Caco-2 (cell line): Measurements from ENCODE around the gene AMFR. TPM values are rescaled to one million over a fixed set of nuclear protein-coding genes. Genes with fewer than 3 reads are reported as not detected.
A peak's percentile ranks its signal among the peaks of the same experiment; 100 is the strongest.

ENCODE experiments used
- BruUV-seq: library from RNA; stranded (reverse); fragments of 400-500 nt; replicated peaks from 2 replicates; lab custom pipeline; 2021; lab: Mats Ljungman, UMichigan
- CTCF ChIA-PET: fragments of 300-600 bp; sonication (Branson Sonifier 250); formaldehyde crosslinking; loops from one replicate; lab custom pipeline; 2022; ENCODE audit warnings: antibody characterized with exemption; lab: Charles Lee
- POLR2A ChIA-PET: fragments of 300-600 bp; sonication (Branson Sonifier 250); formaldehyde crosslinking; loops from one replicate; lab custom pipeline; 2022; ENCODE audit warnings: antibody characterized with exemption; lab: Charles Lee
- DNase-seq, 2 experiments: peaks; one replicate each; pipeline versions ENCODE4 v3.0.0 to v3.0.0-alpha.2; 2020 to 2022
- H3K27me3 ChIP-seq: replicated peaks from 2 replicates; pipeline ENCODE4 v1.6.0; 2011; ENCODE audit warnings: low read length; ENCODE audit not compliant: control insufficient read depth, insufficient read depth
- H3K36me3 ChIP-seq: 2 replicates; pipeline ENCODE4 v1.5.1; 2011; ENCODE audit warnings: low read length; ENCODE audit not compliant: control insufficient read depth, insufficient read depth
- H3K4me1 ChIP-seq: fragments of 250-450 bp; sonication (Bioruptor Pico); 2 replicates; pipeline ENCODE4 v1.5.1; 2020; ENCODE audit warnings: mild to moderate bottlenecking
- H3K4me3 ChIP-seq: 2 replicates; pipeline ENCODE4 v1.5.1; 2011; ENCODE audit warnings: low read depth, mild to moderate bottlenecking, control low read depth, low read length
- H3K9me3 ChIP-seq: fragments of 250-450 bp; sonication (Bioruptor Pico); 2 replicates; pipeline ENCODE4 v1.5.1; 2020; ENCODE audit warnings: mild to moderate bottlenecking, moderate library complexity
- H3K27ac Mint-ChIP-seq: one replicate; pipeline ENCODE4 v1.8.0; 2022; ENCODE audit warnings: mixed read lengths; ENCODE audit not compliant: unreplicated experiment
- H3K27me3 Mint-ChIP-seq: one replicate; pipeline ENCODE4 v1.8.0; 2022; ENCODE audit warnings: mixed read lengths; ENCODE audit not compliant: insufficient read depth, unreplicated experiment
- H3K36me3 Mint-ChIP-seq: one replicate; pipeline ENCODE4 v1.8.0; 2022; ENCODE audit warnings: mild to moderate bottlenecking, mixed read lengths; ENCODE audit not compliant: insufficient read depth, unreplicated experiment
- H3K4me1 Mint-ChIP-seq: one replicate; pipeline ENCODE4 v1.8.0; 2022; ENCODE audit warnings: low read depth, mixed read lengths; ENCODE audit not compliant: unreplicated experiment
- H3K4me3 Mint-ChIP-seq: one replicate; pipeline ENCODE4 v1.8.0; 2022; ENCODE audit warnings: mild to moderate bottlenecking, moderate library complexity, mixed read lengths; ENCODE audit not compliant: unreplicated experiment
- H3K9me3 Mint-ChIP-seq: one replicate; pipeline ENCODE4 v1.8.0; 2022; ENCODE audit warnings: mixed read lengths; ENCODE audit not compliant: unreplicated experiment
- intact Hi-C: fragments of 100-400 bp; cut with micrococcal nuclease; formaldehyde crosslinking; loops from one replicate; pipeline ENCODE4 v1.10.0; 2022; ENCODE audit not compliant: unreplicated experiment
- total RNA-seq: library from RNA; stranded (reverse); gene quantifications from 2 replicates; pipeline ENCODE4 v1.2.3, GENCODE V29; 2022
- TF ChIP-seq, protein P1 (sequence below), 2 experiments: fragments of 200-600 bp in 1 of 2; IDR thresholded peaks; 1 replicate in 1 of 2; 2 replicates in 1 of 2; pipeline versions ENCODE4 v1.5.1 to v1.8.0; 2011 to 2022; ENCODE audit warnings: antibody characterized with exemption in 1 of 2, control low read depth in 1 of 2, inconsistent platforms in 1 of 2, low read depth in 1 of 2, low read length in 1 of 2, mild to moderate bottlenecking in 1 of 2, moderate library complexity in 1 of 2; ENCODE audit not compliant: insufficient read depth in 1 of 2, severe bottlenecking in 1 of 2, unreplicated experiment in 1 of 2

Gene AMFR
- total RNA-seq, 1 experiment from 2014 or later = 106 TPM

GRCh38 chr16:56424404-56424764 is 961 bp downstream of the AMFR start:
- Mint-ChIP-seq H3K27ac (peak overlapping the region; percentile 68), H3K4me3 (peak overlapping the region; percentile 90), H3K4me1 (peaks cover 33% of the 10 kb centered on the region), H3K9me3 (no peaks in the 10 kb centered on the region), H3K27me3 (no peaks in the 10 kb centered on the region), H3K36me3 (peaks cover 14% of the 10 kb centered on the region)
- intact Hi-C loops = no loop called here
- peak overlapping the region; percentile 81 for H3K4me3 ChIP-seq
- H3K27me3 ChIP-seq = no peaks in the 10 kb centered on the region
- ChIA-PET CTCF (no interaction called here), POLR2A (interaction anchor here (1.6 kb wide), 1 partner anchor 27 kb away, joined by 6 read pairs; the partner anchor contains the start of genes NUDT21 and OGFOD1)
- no TSS peak for BruUV-seq
- H3K36me3 ChIP-seq = no peaks in the 10 kb centered on the region; the same call in 1 of the 2 replicates
- peak in 1 of 2 experiments; percentile 17 for DNase-seq
- H3K4me1 ChIP-seq = peaks cover 25% of the 10 kb centered on the region
- TF ChIP-seq, protein P1, sequence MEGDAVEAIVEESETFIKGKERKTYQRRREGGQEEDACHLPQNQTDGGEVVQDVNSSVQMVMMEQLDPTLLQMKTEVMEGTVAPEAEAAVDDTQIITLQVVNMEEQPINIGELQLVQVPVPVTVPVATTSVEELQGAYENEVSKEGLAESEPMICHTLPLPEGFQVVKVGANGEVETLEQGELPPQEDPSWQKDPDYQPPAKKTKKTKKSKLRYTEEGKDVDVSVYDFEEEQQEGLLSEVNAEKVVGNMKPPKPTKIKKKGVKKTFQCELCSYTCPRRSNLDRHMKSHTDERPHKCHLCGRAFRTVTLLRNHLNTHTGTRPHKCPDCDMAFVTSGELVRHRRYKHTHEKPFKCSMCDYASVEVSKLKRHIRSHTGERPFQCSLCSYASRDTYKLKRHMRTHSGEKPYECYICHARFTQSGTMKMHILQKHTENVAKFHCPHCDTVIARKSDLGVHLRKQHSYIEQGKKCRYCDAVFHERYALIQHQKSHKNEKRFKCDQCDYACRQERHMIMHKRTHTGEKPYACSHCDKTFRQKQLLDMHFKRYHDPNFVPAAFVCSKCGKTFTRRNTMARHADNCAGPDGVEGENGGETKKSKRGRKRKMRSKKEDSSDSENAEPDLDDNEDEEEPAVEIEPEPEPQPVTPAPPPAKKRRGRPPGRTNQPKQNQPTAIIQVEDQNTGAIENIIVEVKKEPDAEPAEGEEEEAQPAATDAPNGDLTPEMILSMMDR (IDR thresholded peaks at IDR 0.05; ENCODE audit: insufficient read depth in 1 of 2, low read depth in 1 of 2, low read length in 1 of 2, severe bottlenecking in 1 of 2, unreplicated experiment in 1 of 2) = no peak
- no peaks in the 10 kb centered on the region for H3K9me3 ChIP-seq

- TSS peak; percentile 50 for BruUV-seq
- CTCF ChIA-PET = interaction anchor here (0.8 kb wide), 1 partner anchor 22 kb away, joined by 3 read pairs; no protein-coding TSS in a partner anchor
Measured at GRCh38 chr16:56423584-56424403, 1.6 kb downstream of the AMFR start.

DNA sequence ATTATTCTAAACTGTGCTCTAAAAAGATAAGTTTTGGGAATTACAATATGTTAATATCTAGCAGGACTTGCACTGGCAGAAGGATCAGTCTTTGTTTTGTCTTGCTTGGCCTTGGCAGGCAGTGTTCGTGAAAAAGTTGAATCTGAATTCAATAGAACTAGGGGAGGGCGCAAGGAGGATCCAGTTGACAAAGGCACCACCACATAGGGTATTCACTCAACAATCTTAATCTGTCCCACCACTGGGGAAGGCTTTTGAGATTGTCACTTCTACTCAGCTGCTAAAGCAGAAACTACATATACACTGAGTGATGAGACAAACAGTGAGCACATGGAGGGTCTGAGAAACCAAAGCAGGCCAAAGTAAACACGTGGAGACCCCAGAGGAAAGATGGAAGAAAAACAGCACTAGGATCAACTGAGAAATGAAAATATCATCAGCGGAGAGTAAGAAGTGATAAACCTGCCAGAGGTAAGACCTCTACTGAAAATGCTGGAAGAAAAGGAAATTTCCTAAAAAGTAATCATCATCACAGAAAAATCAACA is 2.4 kb downstream of the AMFR start:
- Mint-ChIP-seq H3K9me3 (no peaks in the 10 kb centered on the region), H3K4me3 (peak overlapping the region; percentile 90), H3K27ac (no peak overlapping the region), H3K27me3 (no peaks in the 10 kb centered on the region), H3K36me3 (peaks cover 14% of the 10 kb centered on the region), H3K4me1 (peaks cover 33% of the 10 kb centered on the region)
- Histone ChIP-seq H3K4me3 (no peak overlapping the region), H3K36me3 (no peaks in the 10 kb centered on the region), H3K4me1 (peaks cover 25% of the 10 kb centered on the region), H3K9me3 (no peaks in the 10 kb centered on the region), H3K27me3 (no peaks in the 10 kb centered on the region)
- ChIA-PET POLR2A (no interaction called here), CTCF (interaction anchor here (0.8 kb wide), 1 partner anchor 21 kb away, joined by 3 read pairs; no protein-coding TSS in a partner anchor)
- TF ChIP-seq, protein P1 (IDR thresholded peaks at IDR 0.05; ENCODE audit: insufficient read depth in 1 of 2, low read depth in 1 of 2, low read length in 1 of 2, severe bottlenecking in 1 of 2, unreplicated experiment in 1 of 2) = no peak
- BruUV-seq = no TSS peak
- DNase-seq = no peak
- intact Hi-C loops = no loop called here

More at GRCh38 chr16:56423584-56424403, 1.6 kb downstream of the AMFR start:
- H3K27me3 Mint-ChIP-seq = no peaks in the 10 kb centered on the region
- TF ChIP-seq, protein P1 (IDR thresholded peaks at IDR 0.05; ENCODE audit: insufficient read depth in 1 of 2, low read depth in 1 of 2, low read length in 1 of 2, severe bottlenecking in 1 of 2, unreplicated experiment in 1 of 2) = no peak
- peaks cover 14% of the 10 kb centered on the region for H3K36me3 Mint-ChIP-seq
- POLR2A ChIA-PET = interaction anchor here (1.6 kb wide), 1 partner anchor 27 kb away, joined by 6 read pairs; the partner anchor contains the start of genes NUDT21 and OGFOD1
- no peak for DNase-seq
- H3K36me3 ChIP-seq = no peaks in the 10 kb centered on the region; the same call in 1 of the 2 replicates
- H3K27ac Mint-ChIP-seq = peak overlapping the region; percentile 68
- H3K4me3 ChIP-seq = peak overlapping the region; percentile 81
- intact Hi-C loops = no loop called here
- H3K9me3 Mint-ChIP-seq = no peaks in the 10 kb centered on the region
- H3K4me1 ChIP-seq = peaks cover 25% of the 10 kb centered on the region
- peak overlapping the region; percentile 90 for H3K4me3 Mint-ChIP-seq
- peaks cover 33% of the 10 kb centered on the region for H3K4me1 Mint-ChIP-seq
- H3K27me3 ChIP-seq = no peaks in the 10 kb centered on the region
- H3K9me3 ChIP-seq = no peaks in the 10 kb centered on the region
